ENCODE results near the gene TANC1.

The TANC1 gene

DNA sequence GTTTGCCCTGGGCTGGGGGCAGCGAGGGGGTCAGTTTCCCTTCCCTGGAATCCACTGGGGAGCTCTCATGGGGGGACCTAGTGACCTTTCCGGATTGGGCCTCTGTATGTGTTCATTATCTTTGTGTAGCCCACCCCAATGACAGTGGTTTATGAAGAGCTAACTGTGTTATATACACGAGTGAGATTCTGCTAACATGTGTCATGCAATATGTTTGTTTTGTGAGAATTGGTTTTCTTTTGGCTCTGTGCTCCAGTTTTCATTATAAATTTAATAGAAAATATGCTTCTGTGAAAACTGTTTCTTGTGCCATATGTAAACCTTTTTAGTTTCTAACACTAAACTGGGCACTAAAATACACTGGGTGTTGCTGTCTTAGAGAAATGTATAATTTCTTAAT lies 207.5 kb downstream of the TANC1 start:
- no peak for DNase-seq

DNA sequence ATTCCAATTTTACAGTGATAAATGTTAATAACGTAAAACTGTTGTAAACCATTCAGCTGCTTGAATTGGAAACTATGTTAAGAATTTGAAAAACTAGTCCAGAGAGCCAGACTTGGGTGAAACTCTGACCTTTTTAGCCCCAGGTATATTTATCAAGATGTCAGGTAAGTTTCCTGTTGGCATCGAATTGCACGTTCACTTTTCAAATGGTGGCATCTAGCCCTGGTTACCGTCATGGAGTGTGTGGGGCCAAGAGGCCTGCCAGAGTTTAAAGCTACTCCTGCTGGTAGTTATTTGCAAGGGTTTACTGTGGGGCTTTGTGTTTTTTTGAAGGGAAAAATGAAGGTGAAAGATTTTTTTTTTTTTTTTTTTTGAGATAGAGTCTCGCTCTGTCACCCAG lies 208.1 kb downstream of the TANC1 start:
- DNase-seq = no peak

DNA sequence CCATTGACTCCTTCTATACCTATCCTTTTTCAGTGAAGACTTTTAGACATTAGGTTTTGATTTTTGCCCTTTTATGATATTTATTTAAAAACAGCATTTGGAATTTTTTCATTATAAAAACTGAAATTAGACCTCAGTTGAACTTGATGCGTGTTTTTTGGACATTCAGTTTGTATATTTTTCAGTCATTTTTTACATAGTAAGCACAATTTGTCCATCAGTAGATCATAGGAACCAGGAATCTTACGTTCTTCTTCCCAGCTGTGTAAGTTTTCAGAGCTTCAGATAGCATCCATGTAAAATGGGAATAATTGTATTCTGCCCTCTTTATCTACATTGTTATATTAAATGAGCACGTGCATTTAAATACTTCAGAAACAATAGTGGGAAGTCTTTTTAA lies 208.9 kb downstream of the TANC1 start:
- no peak for DNase-seq

DNA sequence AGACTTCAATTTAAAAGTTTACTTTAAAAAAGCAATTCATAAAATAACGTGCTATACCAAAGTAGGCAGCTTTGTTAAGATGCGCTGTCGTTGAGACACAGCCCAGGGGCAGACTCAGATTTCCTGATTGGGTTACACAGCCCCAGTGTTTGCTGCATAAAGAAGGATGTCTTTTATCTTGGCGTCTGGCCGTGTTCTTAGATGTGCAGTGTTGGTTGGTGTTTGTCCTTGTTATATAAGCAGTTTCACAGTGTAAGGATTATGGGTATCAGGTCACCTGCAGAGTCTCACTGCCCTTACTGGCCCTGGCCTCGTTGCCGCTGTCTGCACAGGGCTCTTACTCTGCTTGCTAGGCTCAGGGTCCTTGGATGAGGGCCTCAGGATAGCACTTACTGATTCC lies 209.5 kb downstream of the TANC1 start:
- no peak for DNase-seq

DNA sequence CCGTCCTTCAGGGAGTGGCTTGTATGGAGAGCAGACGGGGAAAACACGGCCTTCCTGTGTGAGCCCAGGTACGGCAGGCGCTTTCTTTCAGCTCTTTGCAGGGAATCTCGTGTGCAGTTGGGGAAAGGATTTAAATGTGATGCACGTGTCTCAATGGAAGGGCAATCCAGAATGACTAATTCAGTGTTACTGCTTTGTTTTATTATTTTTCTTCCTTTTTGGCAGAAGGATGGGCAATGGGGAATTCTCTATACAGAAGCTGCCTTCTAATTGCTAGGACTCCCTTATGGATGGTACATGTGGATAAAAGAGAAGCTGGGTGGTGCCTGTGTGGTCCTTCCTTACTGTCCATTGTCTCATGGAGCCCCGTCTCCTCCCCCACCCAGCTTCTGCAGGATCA lies 210.7 kb downstream of the TANC1 start:
- no peak for DNase-seq

DNA sequence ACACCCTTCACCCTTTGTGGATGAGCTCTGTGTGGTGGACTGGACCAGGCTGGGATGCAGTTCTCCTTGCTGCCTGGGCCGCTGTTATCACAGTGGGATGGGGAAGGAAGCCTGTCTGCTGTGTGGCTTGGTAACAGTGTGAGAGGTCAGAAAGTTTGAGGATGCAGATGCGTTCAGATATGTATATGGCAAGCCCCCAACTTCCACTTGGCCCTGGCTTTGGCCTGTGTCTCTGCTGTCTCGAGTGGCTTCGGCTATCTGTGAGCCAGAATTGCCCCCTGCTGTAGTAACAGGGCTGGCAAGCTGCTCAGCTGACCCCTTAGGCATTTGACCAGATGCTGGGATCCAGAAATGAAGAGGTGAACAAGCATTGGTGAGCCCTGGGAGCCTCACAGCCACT lies 211.3 kb downstream of the TANC1 start:
- DNase-seq = no peak

DNA sequence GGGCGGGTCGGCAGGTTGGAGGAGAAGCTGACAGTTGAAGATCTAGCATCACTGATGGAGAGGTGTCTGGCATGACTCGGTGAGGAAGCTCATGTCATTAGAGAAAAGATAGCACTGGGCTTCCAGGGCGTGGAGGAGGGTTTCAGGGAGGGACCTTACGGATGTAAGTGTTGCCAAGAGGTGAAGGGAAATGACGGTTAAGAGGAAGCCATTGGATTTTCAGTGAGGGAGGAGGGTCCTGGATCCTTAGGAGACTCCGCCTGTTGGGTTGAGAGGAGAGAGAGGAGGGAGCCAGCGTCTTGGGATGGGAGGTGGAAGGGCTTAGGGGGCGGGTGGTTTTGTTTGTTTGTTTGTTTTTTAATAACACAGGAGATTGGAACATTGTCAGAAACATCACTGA lies 214.9 kb downstream of the TANC1 start:
- DNase-seq = no peak

DNA sequence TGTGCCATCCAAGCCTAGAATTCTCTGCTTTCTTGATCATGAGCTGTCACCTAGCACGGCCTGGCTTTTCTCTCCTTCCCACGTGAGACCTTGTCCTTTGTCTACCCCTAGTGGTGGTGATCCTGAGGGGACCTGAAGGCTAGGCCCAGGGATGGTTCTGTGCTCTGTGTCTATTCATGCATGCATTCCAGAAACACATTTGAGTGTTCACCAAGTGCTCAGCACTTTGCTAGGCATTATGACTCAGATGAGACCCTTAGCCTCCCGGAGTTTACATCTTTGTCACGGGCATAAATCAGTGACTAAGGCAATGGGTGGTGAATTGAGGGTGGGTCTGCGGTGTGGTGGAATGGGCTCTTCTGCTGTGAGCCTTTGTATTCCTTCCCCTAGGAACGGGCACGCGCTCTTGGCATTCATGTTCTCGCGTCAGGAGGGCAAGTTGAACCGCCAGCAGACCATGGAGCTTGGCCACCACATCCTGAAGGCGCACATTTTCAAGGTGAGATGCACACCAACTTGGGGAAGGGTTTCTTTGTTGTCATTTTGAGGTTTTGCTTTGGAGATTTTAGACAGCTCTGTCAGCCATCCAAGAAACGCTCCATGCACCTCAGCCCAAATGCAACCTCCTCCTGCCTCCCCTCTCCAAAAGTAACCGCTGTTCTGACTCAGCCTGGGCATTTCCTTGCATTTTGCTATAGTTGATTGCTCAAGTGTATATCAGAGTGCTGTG lies 217.1 kb downstream of the TANC1 start:
- no peak for DNase-seq

DNA sequence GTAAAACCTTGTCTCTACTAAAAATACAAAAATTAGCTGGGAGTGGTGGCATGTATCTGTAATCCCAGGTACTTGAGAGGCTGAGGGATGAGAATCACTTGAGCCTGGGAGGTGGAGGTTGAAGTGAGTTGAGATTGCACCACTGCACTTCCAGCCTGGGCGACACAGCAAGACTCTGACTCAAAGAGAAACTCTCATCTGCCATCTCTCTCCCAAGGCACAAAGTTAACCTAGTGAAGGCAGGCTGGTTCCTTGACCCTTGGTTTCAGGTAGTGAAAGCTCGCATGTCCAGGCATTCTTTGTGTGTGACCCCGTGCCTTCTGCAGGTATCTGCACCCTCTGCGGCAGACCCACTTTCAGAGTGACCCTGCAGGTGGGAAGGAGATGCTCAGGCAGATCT lies 218.0 kb downstream of the TANC1 start:
- DNase-seq = no peak

DNA sequence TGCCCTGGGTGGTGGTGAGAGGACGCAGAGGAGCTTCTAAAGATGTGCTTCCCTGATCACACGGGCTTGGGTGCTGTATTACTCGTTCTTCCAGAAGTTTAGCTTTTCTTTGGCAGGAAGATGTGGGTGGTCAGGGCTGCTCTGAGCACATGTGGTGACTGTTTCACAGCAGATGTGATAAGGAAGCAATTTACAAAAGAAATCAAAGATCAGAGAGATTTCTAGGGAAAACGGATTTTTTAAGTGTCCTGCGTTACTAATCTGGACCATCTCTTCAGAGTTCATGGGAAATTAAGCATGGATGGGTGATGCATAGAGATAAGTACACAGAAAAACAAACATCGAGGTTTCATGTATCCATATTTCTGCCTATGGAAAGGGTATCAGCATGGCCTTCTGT lies 218.7 kb downstream of the TANC1 start:
- DNase-seq = no peak

DNA sequence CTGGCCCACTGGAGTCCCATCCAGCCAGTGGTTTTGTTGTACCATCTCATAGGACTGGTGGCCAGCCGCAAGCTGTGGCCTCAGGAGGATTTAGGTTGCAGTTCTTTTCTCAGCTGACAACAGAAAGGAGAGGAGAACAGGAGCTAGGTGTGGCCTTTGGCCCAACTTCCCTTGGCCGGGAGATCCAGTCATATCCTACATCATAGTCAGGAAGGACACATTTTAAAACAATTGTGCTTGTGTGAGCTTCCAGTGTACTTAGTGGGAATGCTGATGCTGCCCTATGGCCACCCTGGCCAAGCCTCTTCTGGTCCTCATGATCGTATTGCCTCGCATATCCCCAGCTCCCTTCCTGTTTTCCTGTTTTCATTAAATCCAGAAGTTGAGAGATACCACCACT lies 220.0 kb downstream of the TANC1 start:
- DNase-seq = no peak

DNA sequence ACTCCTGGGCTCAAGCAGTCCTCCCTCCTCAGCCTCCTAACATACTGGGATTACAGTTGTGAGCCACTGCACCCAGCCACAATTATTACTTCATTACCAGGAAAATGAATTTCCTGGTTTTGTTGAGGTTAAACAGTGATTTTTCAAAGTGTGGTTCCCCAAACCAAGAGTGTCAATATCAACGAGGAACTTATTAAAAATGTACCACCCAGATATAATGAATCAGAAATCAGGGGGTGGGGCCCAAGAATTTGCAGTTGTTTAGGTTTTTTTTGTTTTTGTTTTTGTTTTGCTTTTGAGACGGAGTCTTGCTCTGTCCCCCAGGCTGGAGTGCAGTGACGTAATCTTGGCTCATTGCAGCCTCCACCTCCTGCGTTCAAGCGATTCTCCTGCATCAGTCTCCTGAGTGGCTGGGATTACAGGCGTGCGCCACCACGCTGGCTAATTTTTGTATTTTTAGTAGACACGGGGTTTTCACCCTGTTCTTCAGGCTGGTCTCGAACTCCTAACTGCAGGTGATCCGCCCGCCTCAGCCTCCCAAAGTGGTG lies 224.0 kb downstream of the TANC1 start:
- DNase-seq = no peak

DNA sequence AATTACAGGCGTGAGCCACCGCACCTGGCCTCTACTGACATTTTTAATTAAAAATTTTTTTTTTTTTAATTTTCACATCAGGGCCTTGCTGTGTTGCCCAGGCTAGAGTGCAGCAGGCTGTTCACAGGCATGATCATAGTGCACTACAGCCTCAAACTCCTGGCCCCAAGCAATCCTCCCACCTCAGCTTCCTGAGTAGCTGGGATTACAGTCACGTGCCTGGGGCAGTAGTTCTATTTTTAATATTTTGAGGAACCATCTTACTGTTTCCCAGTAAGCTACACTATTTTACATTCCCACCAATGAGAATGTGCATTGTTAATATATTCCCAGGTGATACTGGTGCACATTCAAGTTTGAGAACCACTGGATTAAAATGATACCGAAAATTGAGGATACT lies 225.4 kb downstream of the TANC1 start:
- DNase-seq = no peak

DNA sequence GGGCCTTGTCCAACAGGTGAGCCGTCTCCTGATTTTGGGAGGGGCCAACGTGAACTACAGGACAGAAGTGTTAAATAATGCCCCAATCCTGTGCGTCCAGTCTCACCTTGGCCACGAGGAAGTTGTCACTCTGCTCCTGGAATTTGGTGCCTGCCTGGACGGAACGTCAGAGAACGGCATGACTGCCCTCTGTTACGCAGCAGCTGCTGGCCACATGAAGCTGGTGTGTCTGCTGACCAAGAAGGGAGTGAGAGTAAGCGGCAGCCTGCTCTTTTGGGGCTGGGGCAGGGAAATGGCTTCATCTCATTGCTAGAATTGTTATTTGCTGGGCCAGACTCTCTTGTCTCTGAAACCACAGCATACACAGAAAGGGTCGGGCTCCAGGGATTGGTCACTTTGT lies 225.8 kb downstream of the TANC1 start:
- no peak for DNase-seq

DNA sequence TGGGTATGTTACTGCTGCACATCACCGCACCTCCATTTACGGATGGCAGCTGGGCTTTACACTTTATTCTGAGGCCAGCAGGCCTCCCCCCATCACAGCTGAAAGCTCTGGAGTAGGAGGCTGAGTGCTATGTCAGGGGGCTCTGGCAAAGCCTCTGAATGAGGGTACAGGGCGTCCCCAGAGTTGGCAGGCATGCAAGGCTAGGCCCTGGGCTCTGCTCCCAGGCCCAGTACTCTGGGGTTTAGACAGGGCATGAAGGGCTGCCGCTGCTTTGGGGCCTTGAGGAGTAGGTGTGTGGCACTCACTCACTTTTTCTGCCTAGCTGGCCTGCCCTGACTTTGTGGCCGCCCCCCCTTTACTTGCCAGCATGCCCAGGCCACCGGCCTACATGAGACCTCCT lies 227.3 kb downstream of the TANC1 start:
- DNase-seq = no peak

DNA sequence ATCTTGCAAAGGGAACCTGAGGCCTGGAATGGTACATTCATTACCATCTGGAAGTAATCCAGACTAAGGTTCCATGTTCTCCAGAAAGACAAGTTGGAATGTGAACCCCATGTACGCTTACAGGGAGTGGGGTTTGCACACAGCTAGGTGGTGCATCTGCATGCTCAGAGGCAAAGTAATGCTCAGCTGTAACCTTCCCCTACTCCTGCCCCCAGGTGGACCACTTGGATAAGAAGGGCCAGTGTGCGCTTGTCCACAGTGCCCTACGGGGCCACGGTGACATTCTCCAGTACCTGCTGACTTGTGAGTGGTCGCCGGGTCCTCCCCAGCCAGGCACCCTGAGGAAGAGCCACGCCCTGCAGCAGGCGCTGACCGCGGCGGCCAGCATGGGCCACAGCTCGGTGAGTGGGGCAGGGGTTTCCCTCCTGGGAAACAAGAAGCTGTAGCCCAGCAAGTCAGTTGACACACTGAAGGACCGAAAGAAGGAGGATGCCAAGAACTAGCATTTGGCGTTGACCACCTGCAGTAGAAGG lies 228.0 kb downstream of the TANC1 start:
- no peak for DNase-seq

DNA sequence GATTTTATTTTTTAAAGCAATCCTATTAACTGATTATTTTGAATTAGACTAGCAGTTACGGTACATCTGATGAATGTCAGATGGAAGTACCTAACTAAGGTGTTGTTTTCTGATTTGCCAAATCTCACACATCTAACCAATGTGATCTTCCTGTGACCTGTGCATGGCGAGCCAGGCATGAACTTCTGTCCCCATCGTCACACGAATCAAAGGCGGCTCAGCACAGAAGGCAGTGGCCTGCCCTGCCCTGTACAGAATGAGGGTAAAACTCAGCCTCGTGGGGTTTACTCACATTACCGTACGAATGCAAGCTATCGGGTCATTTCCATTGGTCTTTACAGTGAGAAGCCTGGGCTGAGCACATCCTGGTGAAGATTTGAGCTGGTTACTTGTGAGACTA lies 230.8 kb downstream of the TANC1 start:
- no peak for DNase-seq

DNA sequence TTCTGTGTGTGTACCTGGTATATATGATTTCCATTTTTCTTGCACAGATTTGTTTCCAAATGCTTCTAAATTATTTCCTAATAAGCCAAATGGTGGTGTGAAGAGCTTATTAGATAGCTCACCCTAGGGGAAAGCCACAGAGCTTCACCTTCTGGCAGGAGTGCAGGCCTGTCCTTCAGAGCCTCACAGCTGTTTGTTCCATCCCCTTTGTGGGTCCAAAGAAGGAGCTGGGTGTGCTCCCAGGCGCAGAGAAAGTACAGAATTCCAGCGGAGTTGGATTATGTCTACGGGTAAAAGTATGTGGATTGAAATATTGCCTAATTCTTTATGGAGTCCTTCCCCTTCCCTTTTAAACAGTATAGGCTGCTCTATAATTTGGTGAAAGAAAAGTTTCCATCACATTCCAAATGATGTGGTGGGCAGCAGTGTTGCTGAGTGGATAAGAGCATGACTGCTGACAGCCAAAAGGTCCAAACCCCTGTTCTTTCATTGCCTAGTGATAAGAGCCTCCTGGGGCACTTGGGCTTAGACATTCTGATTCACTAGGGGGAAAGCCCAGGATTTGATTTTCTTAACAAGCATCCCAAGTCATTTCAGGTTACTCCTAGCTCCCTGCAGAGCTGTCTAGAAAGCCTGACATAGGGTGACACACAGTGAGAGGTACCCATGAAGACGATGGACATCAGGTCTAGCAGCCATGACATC lies 231.5 kb downstream of the TANC1 start:
- no peak for DNase-seq

DNA sequence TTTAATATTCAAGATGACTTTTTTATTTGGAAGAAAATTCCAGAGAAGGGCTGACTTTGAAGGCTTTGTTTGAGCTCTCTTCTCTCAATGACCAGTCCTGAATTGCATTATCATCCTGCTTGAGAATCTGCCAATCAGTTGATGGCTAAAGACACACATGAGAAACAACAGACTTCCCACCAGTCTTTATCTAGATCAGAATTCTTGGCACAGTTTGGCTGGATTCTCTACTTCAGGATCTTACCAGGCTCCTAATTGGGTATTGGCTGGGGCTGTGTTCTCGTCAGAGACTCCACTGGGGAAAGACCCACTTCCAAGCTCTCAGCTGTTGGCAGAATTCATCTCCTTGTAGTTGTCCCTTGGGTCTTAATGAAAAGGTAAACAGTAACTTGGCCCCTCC lies 232.1 kb downstream of the TANC1 start:
- DNase-seq = no peak

DNA sequence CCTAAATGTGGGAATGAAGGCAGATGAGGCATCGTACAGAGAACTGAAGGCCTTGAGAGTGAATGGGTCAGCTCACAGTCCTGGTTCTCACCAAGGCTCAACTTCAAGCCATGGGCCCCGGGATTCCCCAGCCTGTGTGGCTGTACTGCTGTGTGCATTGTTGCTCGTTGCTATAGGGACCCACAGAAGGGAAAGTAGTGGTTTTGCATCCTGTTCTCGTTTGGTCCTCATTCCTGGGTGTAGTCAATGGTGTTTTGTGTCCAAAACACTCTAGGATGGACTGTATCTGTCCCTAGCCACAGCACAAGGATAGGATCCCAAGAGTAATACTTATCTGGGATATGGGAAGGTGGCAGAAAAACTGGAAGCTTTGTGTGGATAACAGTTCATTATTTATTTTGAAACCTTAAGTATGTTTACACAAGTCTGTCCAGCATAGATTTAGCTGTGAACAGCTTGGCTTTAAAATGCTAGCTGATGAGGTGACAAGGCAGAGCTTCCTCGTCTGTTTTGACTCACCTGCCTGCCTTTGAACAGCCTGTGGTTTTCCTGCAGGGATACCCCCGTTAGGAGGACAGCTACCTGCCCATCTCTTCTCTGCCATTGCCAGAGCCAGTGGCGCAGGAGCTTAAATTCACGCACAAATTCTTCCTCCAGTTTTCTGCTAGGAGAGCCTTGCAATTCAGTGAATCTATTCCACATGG lies 233.1 kb downstream of the TANC1 start:
- no peak for DNase-seq

DNA sequence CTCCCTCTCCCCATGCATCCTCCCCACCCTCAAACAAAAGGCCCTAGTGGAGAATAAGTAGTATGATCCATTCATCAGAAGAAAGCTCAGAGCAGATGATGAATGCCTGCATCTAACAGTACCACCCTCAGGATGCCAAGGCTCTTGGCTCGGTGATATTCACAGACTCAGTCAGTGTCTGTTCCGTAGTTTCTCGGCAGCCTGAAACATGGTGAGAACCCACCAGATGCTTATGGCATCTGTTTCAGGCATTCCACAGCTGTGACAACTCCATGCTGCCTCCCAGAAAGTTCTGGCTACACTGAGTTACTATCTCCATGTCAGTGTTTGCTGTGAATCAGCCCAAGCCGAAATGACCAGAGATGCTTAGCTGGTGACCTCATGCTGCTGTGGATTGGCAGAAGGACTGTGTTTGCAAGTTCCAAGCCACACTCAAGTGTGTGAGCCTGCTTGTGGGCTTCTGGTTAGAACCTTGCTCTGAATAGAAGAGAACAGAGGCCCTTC lies 234.2 kb downstream of the TANC1 start:
- DNase-seq = no peak

DNA sequence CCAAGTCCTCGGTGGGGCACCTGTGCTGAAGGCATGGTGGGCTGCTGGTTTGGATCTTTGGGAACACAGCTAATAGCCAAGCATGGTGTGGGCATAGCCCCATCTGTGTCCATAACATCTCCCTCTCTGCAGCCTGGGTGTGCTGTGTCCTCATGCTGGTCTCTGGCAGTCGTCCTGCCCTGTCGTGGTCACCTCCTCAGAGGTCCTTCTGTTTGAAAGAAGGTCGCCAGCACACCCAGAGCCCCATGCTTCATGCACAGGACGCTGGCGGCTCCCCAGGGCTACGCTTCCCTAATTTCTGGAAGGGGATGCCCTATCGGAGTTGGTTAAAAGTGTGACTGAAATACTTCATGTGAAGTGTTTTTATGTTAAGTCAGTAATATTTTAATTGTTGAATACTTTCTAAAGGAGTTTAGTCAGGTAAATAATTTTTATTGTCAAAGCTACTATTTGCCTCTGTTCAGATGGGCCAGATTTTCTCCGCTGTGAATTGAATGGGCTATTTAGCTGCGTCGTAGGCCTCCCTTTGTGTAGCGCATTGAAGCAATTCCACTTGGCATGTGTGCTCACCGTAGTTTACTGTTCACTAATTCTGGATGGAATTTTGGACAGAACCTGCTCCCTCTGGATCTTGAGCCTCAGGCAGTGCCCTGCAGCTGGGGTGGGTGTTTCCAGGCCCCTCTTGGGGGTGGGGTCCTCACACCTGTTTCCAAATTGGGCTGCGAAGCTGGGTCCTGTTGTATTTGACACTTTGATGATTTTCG lies 236.1 kb downstream of the TANC1 start:
- no peak for DNase-seq
